ENCODE measurements around the gene EXTL1.

Gene EXTL1

DNA sequence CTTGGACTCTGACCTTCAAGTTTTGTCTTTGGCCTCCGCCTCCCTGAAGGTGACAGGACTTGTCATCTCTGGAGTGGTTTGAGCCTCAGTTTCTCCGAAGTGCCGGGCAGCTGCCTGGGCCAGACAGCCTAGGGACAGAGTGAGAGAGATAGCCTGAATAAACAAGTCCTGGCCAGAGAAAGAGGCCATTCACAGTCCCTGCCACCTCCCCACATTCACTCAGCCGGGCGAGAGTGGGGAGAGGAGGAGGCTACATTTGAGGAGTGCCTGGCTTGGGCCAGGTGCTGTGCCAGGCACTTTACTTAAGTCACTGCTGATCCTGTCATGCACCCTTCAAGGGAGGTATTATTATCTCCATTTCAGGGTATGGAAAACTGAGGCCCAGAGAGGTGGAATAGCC is 3.5 kb downstream of the EXTL1 start:
- Histone ChIP-seq H3K9ac (ENCODE audit: low read length in 2 of 2) (no peak overlapping the region), H3K4me1 (ENCODE audit: control insufficient read depth, insufficient read depth, low read length) (peaks cover 13% of the 10 kb centered on the region), H3K9me3 (ENCODE audit: control insufficient read depth in 2 of 2, low read length in 2 of 2) (no peaks in the 10 kb centered on the region), H3K36me3 (ENCODE audit: control insufficient read depth in 2 of 2, insufficient read depth in 2 of 2, low read length in 2 of 2) (no peaks in the 10 kb centered on the region), H3K27ac (ENCODE audit: low read length) (no peak overlapping the region), H3K27me3 (ENCODE audit: control insufficient read depth in 1 of 2, insufficient read depth in 2 of 2, low read length in 2 of 2) (peaks cover 2 to 3% of the 10 kb centered on the region in 2 donors), H3K4me3 (ENCODE audit: low read length in 2 of 2) (no peak overlapping the region)

DNA sequence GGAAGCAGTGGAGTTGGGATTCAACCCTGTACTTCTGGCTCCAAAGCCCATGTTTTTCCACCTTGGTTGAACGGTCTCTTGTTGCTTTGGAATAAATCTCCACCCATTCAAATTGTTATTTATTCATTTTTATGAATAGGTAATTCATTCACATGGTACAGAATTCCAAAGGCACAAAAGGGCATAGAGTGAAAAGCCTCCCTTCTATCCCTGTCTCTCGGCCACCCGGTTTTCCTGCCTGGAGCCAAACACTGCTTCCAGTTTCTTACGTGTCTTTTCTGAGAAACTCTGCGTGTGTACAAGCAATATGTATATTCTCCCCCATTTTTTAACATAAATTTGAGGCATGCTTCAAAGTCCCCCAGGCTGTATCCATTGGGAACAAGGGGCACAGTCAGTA is 3.9 kb downstream of the EXTL1 start:
- Histone ChIP-seq H3K9me3 (ENCODE audit: control insufficient read depth in 2 of 2, low read length in 2 of 2) (no peaks in the 10 kb centered on the region), H3K36me3 (ENCODE audit: control insufficient read depth in 2 of 2, insufficient read depth in 2 of 2, low read length in 2 of 2) (no peaks in the 10 kb centered on the region), H3K9ac (ENCODE audit: low read length in 2 of 2) (no peak overlapping the region), H3K27ac (ENCODE audit: low read length) (no peak overlapping the region), H3K4me3 (ENCODE audit: low read length in 2 of 2) (no peak overlapping the region), H3K4me1 (ENCODE audit: control insufficient read depth, insufficient read depth, low read length) (peaks cover 13% of the 10 kb centered on the region), H3K27me3 (ENCODE audit: control insufficient read depth in 1 of 2, insufficient read depth in 2 of 2, low read length in 2 of 2) (peaks cover 2 to 3% of the 10 kb centered on the region in 2 donors)

GRCh38 chr1:26027716-26028489 is 6.3 kb downstream of the EXTL1 start:
- Histone ChIP-seq H3K9me3 (ENCODE audit: control insufficient read depth in 2 of 2, low read length in 2 of 2) (no peaks in the 10 kb centered on the region), H3K27ac (ENCODE audit: low read length) (no peak overlapping the region), H3K27me3 (ENCODE audit: control insufficient read depth in 1 of 2, insufficient read depth in 2 of 2, low read length in 2 of 2) (peaks cover 0 to 4% of the 10 kb centered on the region in 2 donors), H3K9ac (ENCODE audit: low read length in 2 of 2) (no peak overlapping the region), H3K4me1 (ENCODE audit: control insufficient read depth, insufficient read depth, low read length) (peaks cover 4% of the 10 kb centered on the region), H3K4me3 (ENCODE audit: low read length in 2 of 2) (no peak overlapping the region), H3K36me3 (ENCODE audit: control insufficient read depth in 2 of 2, insufficient read depth in 2 of 2, low read length in 2 of 2) (no peaks in the 10 kb centered on the region)

DNA sequence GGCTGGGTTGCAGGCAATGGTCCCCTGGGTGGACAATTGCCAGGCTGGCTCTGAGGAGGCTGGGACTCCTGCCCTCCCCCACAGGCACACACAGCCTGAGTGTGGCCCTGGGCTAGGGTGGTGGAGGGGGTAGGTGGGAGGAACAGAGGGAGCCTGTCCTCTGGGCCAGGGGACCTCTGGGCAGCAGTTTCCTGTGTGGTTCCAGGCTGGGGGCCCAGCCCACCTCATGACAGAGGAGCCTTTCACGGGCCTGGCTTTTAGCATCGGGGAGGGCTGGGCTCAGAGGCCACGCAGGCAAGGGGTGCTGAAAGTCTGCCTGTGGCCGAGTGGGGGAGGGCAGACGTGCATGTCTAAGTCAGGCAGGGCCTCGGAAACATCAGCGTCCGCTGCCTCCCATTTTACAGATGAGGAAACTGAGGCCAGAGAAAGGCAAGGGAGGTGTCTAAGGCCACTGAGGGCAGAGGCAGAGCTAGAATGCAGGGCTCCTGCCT is 7.0 kb downstream of the EXTL1 start:
- Histone ChIP-seq H3K4me1 (ENCODE audit: control insufficient read depth, insufficient read depth, low read length) (no peaks in the 10 kb centered on the region), H3K27me3 (ENCODE audit: control insufficient read depth in 1 of 2, insufficient read depth in 2 of 2, low read length in 2 of 2) (peaks cover 0 to 4% of the 10 kb centered on the region in 2 donors), H3K36me3 (ENCODE audit: control insufficient read depth in 2 of 2, insufficient read depth in 2 of 2, low read length in 2 of 2) (no peaks in the 10 kb centered on the region), H3K27ac (ENCODE audit: low read length) (no peak overlapping the region), H3K9me3 (ENCODE audit: control insufficient read depth in 2 of 2, low read length in 2 of 2) (no peaks in the 10 kb centered on the region), H3K9ac (ENCODE audit: low read length in 2 of 2) (no peak overlapping the region), H3K4me3 (ENCODE audit: low read length in 2 of 2) (no peak overlapping the region)

GRCh38 chr1:26029054-26029863 is 7.7 kb downstream of the EXTL1 start:
- H3K9me3 ChIP-seq (ENCODE audit: control insufficient read depth in 2 of 2, low read length in 2 of 2) = no peaks in the 10 kb centered on the region
- no peaks in the 10 kb centered on the region for H3K36me3 ChIP-seq (ENCODE audit: control insufficient read depth in 2 of 2, insufficient read depth in 2 of 2, low read length in 2 of 2)
- H3K27ac ChIP-seq (ENCODE audit: low read length) = no peak overlapping the region
- no peaks in the 10 kb centered on the region for H3K4me1 ChIP-seq (ENCODE audit: control insufficient read depth, insufficient read depth, low read length)
- H3K4me3 ChIP-seq (ENCODE audit: low read length in 2 of 2) = no peak overlapping the region
- H3K9ac ChIP-seq (ENCODE audit: low read length in 2 of 2) = no peak overlapping the region
- H3K27me3 ChIP-seq (ENCODE audit: control insufficient read depth in 1 of 2, insufficient read depth in 2 of 2, low read length in 2 of 2) = peaks cover 0 to 6% of the 10 kb centered on the region in 2 donors

- H3K9me3 ChIP-seq (ENCODE audit: control insufficient read depth in 2 of 2, low read length in 2 of 2) = no peaks in the 10 kb centered on the region
- no peak overlapping the region for H3K27ac ChIP-seq (ENCODE audit: low read length)
- H3K27me3 ChIP-seq (ENCODE audit: control insufficient read depth in 1 of 2, insufficient read depth in 2 of 2, low read length in 2 of 2) = peaks cover 0 to 6% of the 10 kb centered on the region in 2 donors
- no peaks in the 10 kb centered on the region for H3K36me3 ChIP-seq (ENCODE audit: control insufficient read depth in 2 of 2, insufficient read depth in 2 of 2, low read length in 2 of 2)
- peaks cover 6% of the 10 kb centered on the region for H3K4me1 ChIP-seq (ENCODE audit: control insufficient read depth, insufficient read depth, low read length)
- H3K9ac ChIP-seq (ENCODE audit: low read length in 2 of 2) = no peak overlapping the region
- no peak overlapping the region for H3K4me3 ChIP-seq (ENCODE audit: low read length in 2 of 2)
Observed at GRCh38 chr1:26029864-26030481, 8.4 kb downstream of the EXTL1 start.

DNA sequence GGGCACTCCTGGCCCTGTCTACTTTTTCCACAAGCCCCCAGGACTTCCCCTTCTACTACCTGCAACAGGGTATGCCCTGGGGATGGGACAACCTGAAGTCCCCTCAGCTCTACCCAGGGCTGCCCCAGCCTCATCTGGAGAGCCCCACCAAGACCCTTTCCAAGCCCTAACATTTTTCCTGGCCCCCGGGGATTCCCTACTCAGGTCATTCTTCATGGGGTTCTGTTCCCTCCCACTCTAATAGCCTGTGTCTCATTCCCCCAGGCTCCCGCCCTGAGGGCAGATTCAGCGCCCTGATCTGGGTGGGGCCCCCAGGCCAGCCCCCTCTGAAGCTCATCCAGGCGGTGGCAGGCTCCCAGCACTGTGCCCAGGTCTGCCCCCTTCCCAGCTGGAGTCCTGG is 9.6 kb downstream of the EXTL1 start:
- peaks cover 0 to 6% of the 10 kb centered on the region in 2 donors for H3K27me3 ChIP-seq (ENCODE audit: control insufficient read depth in 1 of 2, insufficient read depth in 2 of 2, low read length in 2 of 2)
- no peak overlapping the region for H3K4me3 ChIP-seq (ENCODE audit: low read length in 2 of 2)
- no peaks in the 10 kb centered on the region for H3K9me3 ChIP-seq (ENCODE audit: control insufficient read depth in 2 of 2, low read length in 2 of 2)
- no peaks in the 10 kb centered on the region for H3K36me3 ChIP-seq (ENCODE audit: control insufficient read depth in 2 of 2, insufficient read depth in 2 of 2, low read length in 2 of 2)
- H3K4me1 ChIP-seq (ENCODE audit: control insufficient read depth, insufficient read depth, low read length) = peaks cover 16% of the 10 kb centered on the region
- H3K27ac ChIP-seq (ENCODE audit: low read length) = no peak overlapping the region
- no peak overlapping the region for H3K9ac ChIP-seq (ENCODE audit: low read length in 2 of 2)

DNA sequence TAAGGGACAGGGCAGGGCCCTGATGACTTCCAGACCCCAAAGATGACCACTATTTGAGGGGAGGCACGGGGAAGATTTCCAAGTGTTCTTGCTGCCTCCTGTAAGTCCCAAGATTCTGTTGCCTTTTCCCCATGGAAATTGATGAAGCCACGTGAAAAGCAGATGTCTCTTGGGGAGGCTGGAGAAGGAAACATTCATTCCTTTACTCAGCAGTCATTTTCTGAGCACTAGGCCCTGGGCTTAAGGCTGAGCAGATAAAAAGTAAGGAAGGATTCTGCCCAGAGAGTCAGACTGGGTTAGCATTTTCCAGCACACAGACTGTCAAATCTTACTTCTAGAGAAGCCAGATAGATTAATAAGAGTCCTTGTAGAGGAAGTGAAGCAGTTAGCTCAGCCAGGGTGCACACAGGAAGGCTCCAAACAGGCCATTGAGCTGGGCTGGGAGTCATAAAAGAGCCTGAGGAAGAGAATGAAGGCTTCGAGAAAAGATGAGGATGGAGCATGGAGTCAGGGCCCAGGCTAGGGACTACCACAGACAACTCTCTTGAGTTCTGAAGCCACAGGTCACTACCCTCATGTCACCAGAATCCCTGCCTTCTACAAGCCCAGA is 10.1 kb downstream of the EXTL1 start:
- Histone ChIP-seq H3K27me3 (ENCODE audit: control insufficient read depth in 1 of 2, insufficient read depth in 2 of 2, low read length in 2 of 2) (peaks cover 0 to 6% of the 10 kb centered on the region in 2 donors), H3K36me3 (ENCODE audit: control insufficient read depth in 2 of 2, insufficient read depth in 2 of 2, low read length in 2 of 2) (no peaks in the 10 kb centered on the region), H3K27ac (ENCODE audit: low read length) (no peak overlapping the region)

DNA sequence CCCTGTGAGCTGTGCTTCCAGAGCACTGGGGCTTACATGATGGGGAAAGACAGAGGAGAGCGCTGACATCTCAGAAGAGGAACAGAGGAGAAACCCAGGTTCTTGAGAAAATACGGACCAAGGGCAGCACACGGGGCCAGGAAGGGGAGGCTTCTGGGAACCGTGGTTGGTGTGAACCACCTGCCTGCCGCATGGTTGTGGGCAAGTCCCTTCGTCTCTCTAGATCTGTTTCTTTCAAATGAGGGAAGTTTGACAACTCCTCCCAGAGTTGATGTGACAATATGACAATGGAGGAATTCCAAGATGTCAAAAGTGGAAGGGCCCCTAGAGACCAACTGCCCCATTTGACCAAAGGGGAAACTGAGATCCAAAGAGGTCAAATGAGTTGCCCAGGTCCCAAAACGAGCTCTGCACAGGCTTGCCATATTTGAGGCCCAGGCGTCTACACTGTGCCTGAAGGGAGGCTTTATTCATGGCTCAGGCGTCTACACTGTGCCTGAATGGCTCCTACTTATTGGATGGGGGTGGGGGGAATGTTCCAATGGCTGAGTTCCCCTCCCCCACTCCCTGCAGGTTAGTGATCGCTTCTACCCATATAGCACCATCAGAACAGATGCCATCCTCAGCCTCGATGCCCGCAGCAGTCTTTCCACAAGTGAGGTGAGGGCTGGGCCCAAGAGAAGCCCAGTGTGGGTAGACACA is 11.2 kb downstream of the EXTL1 start:
- no peak overlapping the region for H3K9ac ChIP-seq (ENCODE audit: low read length in 2 of 2)
- H3K27me3 ChIP-seq (ENCODE audit: control insufficient read depth in 1 of 2, insufficient read depth in 2 of 2, low read length in 2 of 2) = peaks cover 0 to 6% of the 10 kb centered on the region in 2 donors
- H3K36me3 ChIP-seq (ENCODE audit: control insufficient read depth in 2 of 2, insufficient read depth in 2 of 2, low read length in 2 of 2) = no peaks in the 10 kb centered on the region
- H3K4me3 ChIP-seq (ENCODE audit: low read length in 2 of 2) = no peak overlapping the region
- no peak overlapping the region for H3K27ac ChIP-seq (ENCODE audit: low read length)
- H3K4me1 ChIP-seq (ENCODE audit: control insufficient read depth, insufficient read depth, low read length) = peaks cover 18% of the 10 kb centered on the region
- no peaks in the 10 kb centered on the region for H3K9me3 ChIP-seq (ENCODE audit: control insufficient read depth in 2 of 2, low read length in 2 of 2)

More for the DNA sequence above, 10.1 kb downstream of the EXTL1 start:
- no peaks in the 10 kb centered on the region for H3K9me3 ChIP-seq (ENCODE audit: control insufficient read depth in 2 of 2, low read length in 2 of 2)
- H3K9ac ChIP-seq (ENCODE audit: low read length in 2 of 2) = no peak overlapping the region
- H3K4me3 ChIP-seq (ENCODE audit: low read length in 2 of 2) = no peak overlapping the region
- H3K4me1 ChIP-seq (ENCODE audit: control insufficient read depth, insufficient read depth, low read length) = peaks cover 18% of the 10 kb centered on the region
